ENCODE measurements around the gene RPL10A. TPM values are rescaled to one million over a fixed set of nuclear protein-coding genes. Genes with fewer than 3 reads are reported as not detected.

RPL10A gene
- total RNA-seq (2022) (1,082 and 1,106 TPM in 2 replicates), Bru-seq, nascent RNA (percentile 100 among the genes with signal in this experiment), BruChase-seq, experiment 1, labeled RNA remaining after a 2-hour chase (percentile 99 among the genes with signal in this experiment), BruChase-seq, experiment 2, labeled RNA remaining after a 6-hour chase (percentile 99 among the genes with signal in this experiment)
- long read RNA-seq, transcript RPL10A-202 (5 exons, 1,063 nt), result minor isoform, 28 of 1,123 reads
- long read RNA-seq, transcript RPL10A-204 (6 exons, 962 nt), result minor isoform, 6 of 1,123 reads
- long read RNA-seq, transcript RPL10A-201 (6 exons, 716 nt), result major isoform, 998 of 1,123 reads
- long read RNA-seq, transcript RPL10A-203 (5 exons, 1,069 nt), result minor isoform, 31 of 1,123 reads
- long read RNA-seq, partial matches to known transcripts, result 28 of 1,123 reads
- long read RNA-seq, other reads (novel, unspliced or antisense), result 30 of 1,123 reads

- intact Hi-C loops (cut with micrococcal nuclease; ENCODE audit: unreplicated experiment), result loop anchor here (1.0 kb wide), 3 partner anchors 16 to 174 kb away; partner anchors contain the start of genes FANCE and PPARD
- BruUV-seq (replicated peaks), result no TSS peak
These were observed at the start of gene RPL10A for GRCh38 chr6:35468181-35468979. Gene RPL10A (plus strand): TSS chr6:35468401. CDS start chr6:35468435, 34 bp downstream.

GRCh38 chr6:35419417-35419816 lies 48.8 kb upstream of the RPL10A start:
- Mint-ChIP-seq H3K27ac (ENCODE audit: unreplicated experiment) (no peak overlapping the region), H3K9me3 (ENCODE audit: unreplicated experiment) (no peaks in the 10 kb centered on the region), H3K36me3 (ENCODE audit: insufficient read depth, unreplicated experiment) (peaks cover 12% of the 10 kb centered on the region), H3K27me3 (ENCODE audit: insufficient read depth, unreplicated experiment) (no peaks in the 10 kb centered on the region), H3K4me1 (ENCODE audit: low read depth, unreplicated experiment) (peaks cover 16% of the 10 kb centered on the region), H3K4me3 (ENCODE audit: unreplicated experiment) (no peak overlapping the region)
- POLR2A ChIA-PET, result interaction anchor here (0.6 kb wide), 2 partner anchors 30 to 73 kb away, joined by 3 read pairs; no protein-coding TSS in a partner anchor
- CTCF ChIA-PET, result interaction anchor here (1.6 kb wide), 1 partner anchor 30 kb away, joined by 10 read pairs; no protein-coding TSS in a partner anchor
- peaks cover 7% of the 10 kb centered on the region; the same call in 1 of the 2 replicates for H3K4me1 ChIP-seq
- H3K4me3 ChIP-seq (ENCODE audit: low read depth, low read length), result no peak overlapping the region
- intact Hi-C loops (cut with micrococcal nuclease; ENCODE audit: unreplicated experiment), result no loop called here
- H3K9me3 ChIP-seq, result no peaks in the 10 kb centered on the region
- no peaks in the 10 kb centered on the region; the same call in 1 of the 2 replicates for H3K36me3 ChIP-seq (ENCODE audit: control insufficient read depth, insufficient read depth, low read length)
- BruUV-seq (replicated peaks), result no TSS peak
- H3K27me3 ChIP-seq (replicated peaks; ENCODE audit: control insufficient read depth, insufficient read depth, low read length), result no peaks in the 10 kb centered on the region
- peak in 1 of 2 experiments; percentile 21 for TF ChIP-seq CTCF (IDR thresholded peaks at IDR 0.05; ENCODE audit: insufficient read depth in 1 of 2, low read depth in 1 of 2, low read length in 1 of 2, severe bottlenecking in 1 of 2, unreplicated experiment in 1 of 2)
- no peak for DNase-seq

More at GRCh38 chr6:35468181-35468979, at the start of gene RPL10A:
- peak; percentile 94 to 95 for DNase-seq
- peaks cover 79% of the 10 kb centered on the region for H3K36me3 Mint-ChIP-seq (ENCODE audit: insufficient read depth, unreplicated experiment)
- ChIA-PET CTCF (interaction anchor here (0.9 to 1.7 kb wide), 5 partner anchors 16 to 171 kb away, joined by 3 to 4 read pairs (median 4); partner anchors contain the start of genes DEF6, FANCE, PPARD and TEAD3), POLR2A (interaction anchor here (0.5 to 1.4 kb wide), 5 partner anchors 11 to 296 kb away, joined by 3 to 6 read pairs (median 4); partner anchors contain the start of genes DEF6 and PPARD)
- peak; percentile 94 to 96 for TF ChIP-seq CTCF (IDR thresholded peaks at IDR 0.05; ENCODE audit: insufficient read depth in 1 of 2, low read depth in 1 of 2, low read length in 1 of 2, severe bottlenecking in 1 of 2, unreplicated experiment in 1 of 2)
- Histone ChIP-seq H3K27me3 (replicated peaks; ENCODE audit: control insufficient read depth, insufficient read depth, low read length) (no peaks in the 10 kb centered on the region), H3K4me1 (peaks cover 30% of the 10 kb centered on the region), H3K9me3 (no peaks in the 10 kb centered on the region), H3K36me3 (ENCODE audit: control insufficient read depth, insufficient read depth, low read length) (peaks cover 8% of the 10 kb centered on the region; the same call in 1 of the 2 replicates), H3K4me3 (ENCODE audit: low read depth, low read length) (peak within 1 kb of the TSS; percentile 86)
- H3K27me3 Mint-ChIP-seq (ENCODE audit: insufficient read depth, unreplicated experiment), result no peaks in the 10 kb centered on the region
- H3K9me3 Mint-ChIP-seq (ENCODE audit: unreplicated experiment), result no peaks in the 10 kb centered on the region
- peaks cover 20% of the 10 kb centered on the region for H3K4me1 Mint-ChIP-seq (ENCODE audit: low read depth, unreplicated experiment)
- H3K27ac Mint-ChIP-seq (ENCODE audit: unreplicated experiment), result peak within 1 kb of the TSS; percentile 88
- peak within 1 kb of the TSS; percentile 86 for H3K4me3 Mint-ChIP-seq (ENCODE audit: unreplicated experiment)

Data from Caco-2 (cell line).